ENCODE measurements around the gene IGF2. TPM values are rescaled to one million over a fixed set of nuclear protein-coding genes. Genes with fewer than 3 reads are reported as not detected.

IGF2 gene
- total and polyA plus RNA-seq, 10 of the 15 experiments (the other 5 are each of a cell fraction or from before 2014, with no cell fraction given): 0.41 TPM; not detected in 9

- TF ChIP-seq BCLAF1 (IDR thresholded peaks at IDR 0.05): no peak
- no peak for TF ChIP-seq JUND (IDR thresholded peaks at IDR 0.05; ENCODE audit: low read depth, low read length)
- no peak for TF ChIP-seq POU2F2 (IDR thresholded peaks at IDR 0.05; ENCODE audit: borderline replicate concordance, low read depth, low read length)
- no peak for TF ChIP-seq MXI1 (IDR thresholded peaks at IDR 0.05; ENCODE audit: low read depth, low read length)
- no peak for TF ChIP-seq BACH1 (IDR thresholded peaks at IDR 0.05; ENCODE audit: borderline replicate concordance)
- TF ChIP-seq STAT1 (conservative IDR thresholded peaks at IDR 0.05): no peak
- no peak for TF ChIP-seq SKIL (IDR thresholded peaks at IDR 0.05; ENCODE audit: low read depth, poor library complexity, severe bottlenecking)
- TF ChIP-seq ZNF592 (IDR thresholded peaks at IDR 0.05): no peak
Measured at GRCh38 chr11:2130881-2131352, 8.3 kb downstream of the IGF2 start (continued).

Data from GM12878 (cell line).